HEK293 (cell line): ENCODE measurements around the gene MEAF6.

Experiments used
- CTCF ChIA-PET: fragments of 350-600 bp; formaldehyde crosslinking; extraction: SDS; loops from one replicate; lab custom pipeline; 2021; ENCODE audit warnings: antibody characterized with exemption; lab: Yijun Ruan, JAX
- POLR2A ChIA-PET: fragments of 300-600 bp; formaldehyde crosslinking; extraction: SDS; loops from one replicate; lab custom pipeline; 2020; ENCODE audit warnings: antibody characterized with exemption, inconsistent platforms; lab: Yijun Ruan, JAX
- H3K27ac ChIP-seq: fragments of 200-500 bp; sonication (Bioruptor generic); 2 replicates; pipeline ENCODE4 v1.5.1; 2014; ENCODE audit warnings: low read depth, low read length, control low read depth, inconsistent platforms; ENCODE audit errors: extremely low read depth
- H3K36me3 ChIP-seq, 2 experiments: fragments of 200-500 bp in 1 of 2; sonication (Bioruptor generic) in 1 of 2; 1 replicate in 1 of 2; 2 replicates in 1 of 2; pipeline ENCODE4 v1.5.1; 2014 to 2017; ENCODE audit warnings: inconsistent platforms in 2 of 2, low read length in 2 of 2; ENCODE audit not compliant: control insufficient read depth in 2 of 2, insufficient read depth in 1 of 2
- H3K4me1 ChIP-seq: fragments of 200-500 bp; sonication (Bioruptor generic); 2 replicates; pipeline ENCODE4 v1.5.1; 2014; ENCODE audit warnings: mild to moderate bottlenecking, low read length, inconsistent platforms; ENCODE audit not compliant: control insufficient read depth, insufficient read depth
- H3K4me3 ChIP-seq: 2 replicates; pipeline ENCODE4 v1.5.1; 2011; ENCODE audit warnings: low read depth, mild to moderate bottlenecking, control low read depth, low read length, moderate library complexity
- H3K9me3 ChIP-seq: fragments of 200-500 bp; sonication (Bioruptor generic); 2 replicates; pipeline ENCODE4 v1.5.1; 2014; ENCODE audit warnings: low read depth, low read length, inconsistent platforms; ENCODE audit not compliant: control insufficient read depth, insufficient read depth
- EGR2 ChIP-seq: fragments of 450-650 bp; formaldehyde crosslinking; IDR thresholded peaks from 2 replicates; pipeline ENCODE4 v1.5.1; 2016; ENCODE audit warnings: low read depth, missing biosample characterization, missing genetic modification characterization
- KLF16 ChIP-seq: fragments of 450-650 bp; formaldehyde crosslinking; IDR thresholded peaks from 2 replicates; pipeline ENCODE4 v1.5.1; 2017; ENCODE audit warnings: missing biosample characterization, missing genetic modification characterization
- MZF1 ChIP-seq: fragments of 450-650 bp; formaldehyde crosslinking; IDR thresholded peaks from 2 replicates; pipeline ENCODE4 v1.5.1; 2017; ENCODE audit warnings: missing biosample characterization, missing genetic modification characterization, borderline replicate concordance
- OSR2 ChIP-seq: fragments of 450-650 bp; formaldehyde crosslinking; IDR thresholded peaks from 2 replicates; pipeline ENCODE4 v1.5.1; 2016; ENCODE audit warnings: missing biosample characterization, missing genetic modification characterization
- SP3 ChIP-seq: fragments of 450-650 bp; formaldehyde crosslinking; IDR thresholded peaks from 2 replicates; pipeline ENCODE4 v1.5.1; 2016; ENCODE audit warnings: missing biosample characterization, missing genetic modification characterization
- TCF7L2 ChIP-seq: IDR thresholded peaks from 2 replicates; pipeline ENCODE4 v1.6.1; 2011; ENCODE audit warnings: low read depth, mild to moderate bottlenecking, inconsistent platforms, low read length, moderate library complexity, borderline replicate concordance
- WT1 ChIP-seq: fragments of 450-650 bp; formaldehyde crosslinking; IDR thresholded peaks from 2 replicates; pipeline ENCODE4 v1.5.1; 2016; ENCODE audit warnings: missing biosample characterization, missing genetic modification characterization
- ZBTB17 ChIP-seq: fragments of 450-650 bp; formaldehyde crosslinking; IDR thresholded peaks from 2 replicates; pipeline ENCODE4 v1.5.1; 2016; ENCODE audit warnings: missing biosample characterization, missing genetic modification characterization
- ZNF121 ChIP-seq: fragments of 450-650 bp; formaldehyde crosslinking; IDR thresholded peaks from 2 replicates; pipeline ENCODE4 v1.5.1; 2016; ENCODE audit warnings: missing biosample characterization, missing genetic modification characterization
- ZNF132 ChIP-seq: fragments of 450-650 bp; formaldehyde crosslinking; IDR thresholded peaks from 2 replicates; pipeline ENCODE4 v1.5.1; 2017; ENCODE audit warnings: missing biosample characterization, missing genetic modification characterization, borderline replicate concordance
- ZNF146 ChIP-seq: fragments of 450-650 bp; formaldehyde crosslinking; IDR thresholded peaks from 2 replicates; pipeline ENCODE4 v1.5.1; 2016; ENCODE audit warnings: missing biosample characterization, missing genetic modification characterization
- ZNF157 ChIP-seq: fragments of 450-650 bp; formaldehyde crosslinking; IDR thresholded peaks from 2 replicates; pipeline ENCODE4 v1.5.1; 2016; ENCODE audit warnings: missing biosample characterization, missing genetic modification characterization
- ZNF221 ChIP-seq: fragments of 450-650 bp; formaldehyde crosslinking; IDR thresholded peaks from 2 replicates; pipeline ENCODE4 v1.5.1; 2017; ENCODE audit warnings: missing biosample characterization, missing genetic modification characterization, borderline replicate concordance
- ZNF24 ChIP-seq: fragments of 450-650 bp; formaldehyde crosslinking; IDR thresholded peaks from 2 replicates; pipeline ENCODE4 v1.5.1; 2016; ENCODE audit warnings: missing biosample characterization, missing genetic modification characterization
- ZNF302 ChIP-seq: fragments of 450-650 bp; formaldehyde crosslinking; IDR thresholded peaks from 2 replicates; pipeline ENCODE4 v1.5.1; 2016; ENCODE audit warnings: missing biosample characterization, missing genetic modification characterization, low read depth
- ZNF354C ChIP-seq: fragments of 450-650 bp; formaldehyde crosslinking; IDR thresholded peaks from 2 replicates; pipeline ENCODE4 v1.5.1; 2016; ENCODE audit warnings: missing biosample characterization, missing genetic modification characterization, low read depth, borderline replicate concordance
- ZNF473 ChIP-seq: fragments of 450-650 bp; formaldehyde crosslinking; IDR thresholded peaks from 2 replicates; pipeline ENCODE4 v1.5.1; 2017; ENCODE audit warnings: missing biosample characterization, missing genetic modification characterization
- ZNF501 ChIP-seq: fragments of 450-650 bp; formaldehyde crosslinking; IDR thresholded peaks from 2 replicates; pipeline ENCODE4 v1.5.1; 2016; ENCODE audit warnings: missing biosample characterization, missing genetic modification characterization
- ZNF529 ChIP-seq: fragments of 450-650 bp; formaldehyde crosslinking; IDR thresholded peaks from 2 replicates; pipeline ENCODE4 v1.5.1; 2017; ENCODE audit warnings: missing genetic modification characterization, missing biosample characterization; ENCODE audit not compliant: insufficient replicate concordance
- ZNF571 ChIP-seq: fragments of 450-650 bp; formaldehyde crosslinking; IDR thresholded peaks from 2 replicates; pipeline ENCODE4 v1.5.0; 2017; ENCODE audit warnings: missing biosample characterization, missing genetic modification characterization
- ZNF580 ChIP-seq: fragments of 450-650 bp; formaldehyde crosslinking; IDR thresholded peaks from 2 replicates; pipeline ENCODE4 v1.5.1; 2016; ENCODE audit warnings: missing biosample characterization, missing genetic modification characterization
- ZNF623 ChIP-seq: fragments of 450-650 bp; formaldehyde crosslinking; IDR thresholded peaks from 2 replicates; pipeline ENCODE4 v1.5.1; 2016; ENCODE audit warnings: missing biosample characterization, missing genetic modification characterization
- ZNF747 ChIP-seq: fragments of 450-650 bp; formaldehyde crosslinking; IDR thresholded peaks from 2 replicates; pipeline ENCODE4 v1.5.1; 2016; ENCODE audit warnings: missing biosample characterization, missing genetic modification characterization
- ZNF777 ChIP-seq: fragments of 450-650 bp; formaldehyde crosslinking; IDR thresholded peaks from 2 replicates; pipeline ENCODE4 v1.5.1; 2017; ENCODE audit warnings: missing biosample characterization, missing genetic modification characterization, borderline replicate concordance
- ZNF785 ChIP-seq: fragments of 450-650 bp; formaldehyde crosslinking; IDR thresholded peaks from 2 replicates; pipeline ENCODE4 v1.5.1; 2016; ENCODE audit warnings: missing biosample characterization, missing genetic modification characterization
- ZNF830 ChIP-seq: fragments of 450-650 bp; IDR thresholded peaks from 2 replicates; pipeline ENCODE4 v1.5.0; 2018; ENCODE audit warnings: missing biosample characterization, missing genetic modification characterization, low read depth, mild to moderate bottlenecking, moderate library complexity
- TF ChIP-seq, protein P1 (sequence below): fragments of 450-650 bp; formaldehyde crosslinking; IDR thresholded peaks from 2 replicates; pipeline ENCODE4 v1.5.1; 2016; ENCODE audit warnings: missing biosample characterization, missing genetic modification characterization
- TF ChIP-seq, protein P2 (sequence below): fragments of 450-650 bp; formaldehyde crosslinking; IDR thresholded peaks from 2 replicates; pipeline ENCODE4 v1.5.1; 2016; ENCODE audit warnings: missing biosample characterization, missing genetic modification characterization
- TF ChIP-seq, protein P3 (sequence below): fragments of 450-650 bp; formaldehyde crosslinking; IDR thresholded peaks from 2 replicates; pipeline ENCODE4 v1.5.1; 2016; ENCODE audit warnings: missing biosample characterization, missing genetic modification characterization

Gene MEAF6

GRCh38 chr1:37502104-37502503 lies 12.5 kb downstream of the MEAF6 start:
- Histone ChIP-seq H3K4me1 (0 out of 2 replicates have a peak, but pooled peaks cover 3% of the 10 kb centered on the region), H3K9me3 (no peaks in the 10 kb centered on the region), H3K36me3 (peaks cover 37 to 87% of the 10 kb centered on the region in 2 experiments), H3K27ac (no peak overlapping the region), H3K4me3 (no peak overlapping the region)
- POLR2A ChIA-PET: no interaction called here
- CTCF ChIA-PET: interaction anchor here (0.6 to 7.3 kb wide), 3 partner anchors 13 to 67 kb away, joined by 3 to 59 read pairs (median 6); no protein-coding TSS in a partner anchor
- TF ChIP-seq ZNF830 (tag by site-specific recombination) (no peak), KLF16 (tag by site-specific recombination) (no peak), ZNF121 (tag by site-specific recombination) (no peak), ZNF146 (tag by site-specific recombination) (no peak), ZNF24 (tag by site-specific recombination) (no peak), ZBTB17 (tag by site-specific recombination) (no peak), ZNF571 (no peak), SP3 (tag by site-specific recombination) (no peak), ZNF623 (tag by site-specific recombination) (no peak), ZNF132 (tag by site-specific recombination) (no peak), ZNF529 (tag by site-specific recombination) (no peak), ZNF157 (tag by site-specific recombination) (no peak), OSR2 (tag by site-specific recombination) (no peak)
- TF ChIP-seq, protein P1, sequence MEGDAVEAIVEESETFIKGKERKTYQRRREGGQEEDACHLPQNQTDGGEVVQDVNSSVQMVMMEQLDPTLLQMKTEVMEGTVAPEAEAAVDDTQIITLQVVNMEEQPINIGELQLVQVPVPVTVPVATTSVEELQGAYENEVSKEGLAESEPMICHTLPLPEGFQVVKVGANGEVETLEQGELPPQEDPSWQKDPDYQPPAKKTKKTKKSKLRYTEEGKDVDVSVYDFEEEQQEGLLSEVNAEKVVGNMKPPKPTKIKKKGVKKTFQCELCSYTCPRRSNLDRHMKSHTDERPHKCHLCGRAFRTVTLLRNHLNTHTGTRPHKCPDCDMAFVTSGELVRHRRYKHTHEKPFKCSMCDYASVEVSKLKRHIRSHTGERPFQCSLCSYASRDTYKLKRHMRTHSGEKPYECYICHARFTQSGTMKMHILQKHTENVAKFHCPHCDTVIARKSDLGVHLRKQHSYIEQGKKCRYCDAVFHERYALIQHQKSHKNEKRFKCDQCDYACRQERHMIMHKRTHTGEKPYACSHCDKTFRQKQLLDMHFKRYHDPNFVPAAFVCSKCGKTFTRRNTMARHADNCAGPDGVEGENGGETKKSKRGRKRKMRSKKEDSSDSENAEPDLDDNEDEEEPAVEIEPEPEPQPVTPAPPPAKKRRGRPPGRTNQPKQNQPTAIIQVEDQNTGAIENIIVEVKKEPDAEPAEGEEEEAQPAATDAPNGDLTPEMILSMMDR (tag by site-specific recombination): no peak
- TF ChIP-seq, protein P2, sequence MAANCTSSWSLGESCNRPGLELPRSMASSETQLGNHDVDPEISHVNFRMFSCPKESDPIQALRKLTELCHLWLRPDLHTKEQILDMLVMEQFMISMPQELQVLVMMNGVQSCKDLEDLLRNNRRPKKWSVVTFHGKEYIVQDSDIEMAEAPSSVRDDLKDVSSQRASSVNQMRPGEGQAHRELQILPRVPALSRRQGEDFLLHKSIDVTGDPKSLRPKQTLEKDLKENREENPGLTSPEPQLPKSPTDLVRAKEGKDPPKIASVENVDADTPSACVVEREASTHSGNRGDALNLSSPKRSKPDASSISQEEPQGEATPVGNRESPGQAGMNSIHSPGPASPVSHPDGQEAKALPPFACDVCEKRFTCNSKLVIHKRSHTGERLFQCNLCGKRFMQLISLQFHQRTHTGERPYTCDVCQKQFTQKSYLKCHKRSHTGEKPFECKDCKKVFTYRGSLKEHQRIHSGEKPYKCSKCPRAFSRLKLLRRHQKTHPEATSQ (tag by site-specific recombination): no peak
- TF ChIP-seq, protein P3, sequence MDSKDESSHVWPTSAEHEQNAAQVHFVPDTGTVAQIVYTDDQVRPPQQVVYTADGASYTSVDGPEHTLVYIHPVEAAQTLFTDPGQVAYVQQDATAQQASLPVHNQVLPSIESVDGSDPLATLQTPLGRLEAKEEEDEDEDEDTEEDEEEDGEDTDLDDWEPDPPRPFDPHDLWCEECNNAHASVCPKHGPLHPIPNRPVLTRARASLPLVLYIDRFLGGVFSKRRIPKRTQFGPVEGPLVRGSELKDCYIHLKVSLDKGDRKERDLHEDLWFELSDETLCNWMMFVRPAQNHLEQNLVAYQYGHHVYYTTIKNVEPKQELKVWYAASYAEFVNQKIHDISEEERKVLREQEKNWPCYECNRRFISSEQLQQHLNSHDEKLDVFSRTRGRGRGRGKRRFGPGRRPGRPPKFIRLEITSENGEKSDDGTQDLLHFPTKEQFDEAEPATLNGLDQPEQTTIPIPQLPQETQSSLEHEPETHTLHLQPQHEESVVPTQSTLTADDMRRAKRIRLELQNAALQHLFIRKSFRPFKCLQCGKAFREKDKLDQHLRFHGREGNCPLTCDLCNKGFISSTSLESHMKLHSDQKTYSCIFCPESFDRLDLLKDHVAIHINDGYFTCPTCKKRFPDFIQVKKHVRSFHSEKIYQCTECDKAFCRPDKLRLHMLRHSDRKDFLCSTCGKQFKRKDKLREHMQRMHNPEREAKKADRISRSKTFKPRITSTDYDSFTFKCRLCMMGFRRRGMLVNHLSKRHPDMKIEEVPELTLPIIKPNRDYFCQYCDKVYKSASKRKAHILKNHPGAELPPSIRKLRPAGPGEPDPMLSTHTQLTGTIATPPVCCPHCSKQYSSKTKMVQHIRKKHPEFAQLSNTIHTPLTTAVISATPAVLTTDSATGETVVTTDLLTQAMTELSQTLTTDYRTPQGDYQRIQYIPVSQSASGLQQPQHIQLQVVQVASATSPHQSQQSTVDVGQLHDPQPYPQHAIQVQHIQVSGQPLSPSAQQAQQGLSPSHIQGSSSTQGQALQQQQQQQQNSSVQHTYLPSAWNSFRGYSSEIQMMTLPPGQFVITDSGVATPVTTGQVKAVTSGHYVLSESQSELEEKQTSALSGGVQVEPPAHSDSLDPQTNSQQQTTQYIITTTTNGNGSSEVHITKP (tag by site-specific recombination): no peak

DNA sequence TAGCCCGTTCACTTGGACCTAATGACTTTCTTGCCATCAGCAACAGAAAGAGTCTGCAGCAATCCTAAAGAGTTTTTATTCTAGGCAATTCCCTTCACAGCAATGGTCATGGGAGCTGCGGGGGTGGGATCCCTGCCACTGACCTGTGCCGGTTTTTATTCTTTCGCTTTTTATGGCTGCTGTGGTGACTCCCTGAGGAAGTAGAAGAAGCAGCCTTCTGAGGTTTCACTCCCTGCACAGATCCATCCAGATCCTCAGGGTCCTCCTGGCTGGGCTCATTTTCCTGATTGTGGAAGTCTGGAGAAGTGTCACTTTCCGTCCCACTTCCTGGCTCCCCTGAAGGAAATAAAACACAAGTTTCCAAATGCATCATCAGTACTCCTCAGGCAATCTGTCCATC lies 12.9 kb downstream of the MEAF6 start:
- TF ChIP-seq ZNF747 (tag by site-specific recombination) (no peak), MZF1 (tag by site-specific recombination) (no peak), ZNF580 (tag by site-specific recombination) (no peak), ZNF302 (no peak), ZNF221 (tag by site-specific recombination) (no peak), TCF7L2 (no peak), WT1 (tag by site-specific recombination) (no peak), EGR2 (tag by site-specific recombination) (no peak), ZNF501 (tag by site-specific recombination) (no peak), ZNF473 (tag by site-specific recombination) (no peak), ZNF785 (tag by site-specific recombination) (no peak), ZNF354C (tag by site-specific recombination) (no peak), ZNF777 (tag by site-specific recombination) (no peak), ZNF830 (tag by site-specific recombination) (no peak)
- CTCF ChIA-PET: interaction anchor here (7.3 kb wide), 1 partner anchor 14 kb away, joined by 59 read pairs; no protein-coding TSS in a partner anchor
- H3K4me3 ChIP-seq: no peak overlapping the region
- H3K4me1 ChIP-seq: 0 out of 2 replicates have a peak, but pooled peaks cover 3% of the 10 kb centered on the region
- H3K9me3 ChIP-seq: no peaks in the 10 kb centered on the region
- H3K27ac ChIP-seq: no peak overlapping the region
- peaks cover 33 to 84% of the 10 kb centered on the region in 2 experiments for H3K36me3 ChIP-seq
- POLR2A ChIA-PET: no interaction called here
